HCT116 (cell line): Measurements from ENCODE around the gene CDK5R1. TPM values are rescaled to one million over a fixed set of nuclear protein-coding genes. Genes with fewer than 3 reads are reported as not detected.

Experiments used
- ATAC-seq: fragments of 200-7000 bp; cut with Tn5 transposase; 2 replicates; pipeline ENCODE4 v1.9.1; 2020; ENCODE audit warnings: mild to moderate bottlenecking, moderate library complexity
- BruUV-seq: library from RNA; stranded (reverse); fragments of 400-500 nt; replicated peaks from 2 replicates; lab custom pipeline; 2021; lab: Mats Ljungman, UMichigan
- CTCF ChIA-PET: fragments of 300-600 bp; sonication (Branson Sonifier 250); formaldehyde crosslinking; loops from one replicate; lab custom pipeline; 2021; ENCODE audit warnings: antibody characterized with exemption; lab: Charles Lee
- POLR2A ChIA-PET: fragments of 300-600, 350-600 bp; sonication (Branson Sonifier 250); formaldehyde crosslinking; loops from one replicate; lab custom pipeline; 2021; ENCODE audit warnings: antibody characterized with exemption; lab: Charles Lee
- RAD21 ChIA-PET, 2 experiments: fragments of 300-600 bp; sonication (Branson Sonifier 250); formaldehyde crosslinking; loops; one replicate each; lab custom pipeline; 2023; ENCODE audit warnings: low total read pairs in 2 of 2; ENCODE audit not compliant: uncharacterized antibody in 2 of 2, unreplicated experiment in 2 of 2, low non-redundant PET in 1 of 2; lab: Charles Lee
- DNase-seq: peaks from one replicate; pipeline ENCODE4 v3.0.0-alpha.2; 2010; ENCODE audit warnings: low read depth, low spot score
- H2AFZ ChIP-seq: fragments of 200-600 bp; shearing (Covaris generic), sonication (generic); 2 replicates; pipeline ENCODE4 v1.6.1; 2017; ENCODE audit warnings: low read depth, mixed run types, mixed read lengths, antibody characterized with exemption, low read length; ENCODE audit not compliant: poor library complexity, severe bottlenecking
- H3K27ac ChIP-seq: 2 replicates; pipeline ENCODE4 v1.5.1; 2012; ENCODE audit warnings: low read depth, low read length
- H3K27me3 ChIP-seq: fragments of 200-600 bp; sonication (generic); 2 replicates; pipeline ENCODE4 v1.6.1; 2016; ENCODE audit warnings: mixed run types, low read length, mixed read lengths; ENCODE audit not compliant: insufficient read depth
- H3K36me3 ChIP-seq, 2 experiments: fragments of 200-500 bp in 1 of 2; fragments of 200-600 bp in 1 of 2; sonication (Bioruptor generic) in 1 of 2; sonication (generic) in 1 of 2; 2 replicates each; pipeline versions ENCODE4 v1.5.1 to v1.6.1; 2014 to 2016; ENCODE audit warnings: low read length in 2 of 2, inconsistent platforms in 1 of 2, mixed read lengths in 1 of 2, mixed run types in 1 of 2; ENCODE audit not compliant: insufficient read depth in 2 of 2, control insufficient read depth in 1 of 2
- H3K4me1 ChIP-seq, 2 experiments: fragments of 200-600 bp in 1 of 2; sonication (generic) in 1 of 2; 2 replicates each; pipeline versions ENCODE4 v1.5.1 to v1.6.1; 2012 to 2017; ENCODE audit warnings: low read length in 2 of 2, inconsistent platforms in 1 of 2, mild to moderate bottlenecking in 1 of 2, mixed read lengths in 1 of 2, mixed run types in 1 of 2, moderate library complexity in 1 of 2; ENCODE audit not compliant: insufficient read depth in 2 of 2, control insufficient read depth in 1 of 2
- H3K4me2 ChIP-seq: fragments of 200-600 bp; sonication (generic); 2 replicates; pipeline ENCODE4 v1.6.1; 2017; ENCODE audit warnings: mixed run types, low read length, mixed read lengths
- H3K4me3 ChIP-seq, 2 experiments: fragments of 200-600 bp in 1 of 2; sonication (generic) in 1 of 2; replicated peaks in 1 of 2; 2 replicates each; pipeline ENCODE4 v1.5.1; 2011 to 2016; ENCODE audit warnings: low read length in 2 of 2, control low read depth in 1 of 2, low read depth in 1 of 2, mild to moderate bottlenecking in 1 of 2, mixed read lengths in 1 of 2, mixed run types in 1 of 2
- H3K79me2 ChIP-seq: fragments of 200-600 bp; sonication (generic); 2 replicates; pipeline ENCODE4 v1.6.1; 2017; ENCODE audit warnings: mild to moderate bottlenecking, mixed run types, low read length, moderate library complexity, mixed read lengths; ENCODE audit not compliant: insufficient read depth
- H3K9ac ChIP-seq: fragments of 200-600 bp; sonication (generic); 2 replicates; pipeline ENCODE4 v1.6.1; 2016; ENCODE audit warnings: low read length, mixed read lengths
- H3K9me2 ChIP-seq: fragments of 200-600 bp; sonication (generic), shearing (Covaris generic); 2 replicates; pipeline ENCODE4 v1.6.1; 2017; ENCODE audit warnings: mixed run types, mild to moderate bottlenecking, moderate library complexity; ENCODE audit not compliant: insufficient read depth
- H3K9me3 ChIP-seq, 2 experiments: fragments of 200-500 bp in 1 of 2; fragments of 200-600 bp in 1 of 2; sonication (Bioruptor generic) in 1 of 2; sonication (generic) in 1 of 2; 2 replicates each; pipeline ENCODE4 v1.6.1; 2014 to 2017; ENCODE audit warnings: low read length in 2 of 2, mixed read lengths in 2 of 2, inconsistent platforms in 1 of 2, low read depth in 1 of 2, mild to moderate bottlenecking in 1 of 2, mixed run types in 1 of 2, moderate library complexity in 1 of 2; ENCODE audit not compliant: control insufficient read depth in 1 of 2, insufficient read depth in 1 of 2
- H4K20me1 ChIP-seq: fragments of 200-600 bp; sonication (generic), shearing (Covaris generic); 2 replicates; pipeline ENCODE4 v1.6.1; 2017; ENCODE audit warnings: mixed run types, mild to moderate bottlenecking, moderate library complexity; ENCODE audit not compliant: insufficient read depth
- CBX3 ChIP-seq: IDR thresholded peaks from 2 replicates; pipeline ENCODE4 v1.6.1; 2012; ENCODE audit warnings: low read depth
- CEBPB ChIP-seq: IDR thresholded peaks from 2 replicates; pipeline ENCODE4 v1.6.1; 2012; ENCODE audit warnings: low read depth
- EZH2phosphoT487 ChIP-seq: fragments of 200-600 bp; IDR thresholded peaks from 2 replicates; pipeline ENCODE4 v1.6.1; 2018; ENCODE audit warnings: antibody characterized with exemption, borderline replicate concordance
- FOSL1 ChIP-seq: IDR thresholded peaks from 2 replicates; pipeline ENCODE4 v1.6.1; 2012; ENCODE audit warnings: low read depth
- RAD21 ChIP-seq: IDR thresholded peaks from 2 replicates; pipeline ENCODE4 v1.6.1; 2012; ENCODE audit warnings: low read depth, mild to moderate bottlenecking
- SP1 ChIP-seq: IDR thresholded peaks from 2 replicates; pipeline ENCODE4 v1.6.1; 2012; ENCODE audit warnings: low read depth
- TCF7L2 ChIP-seq: IDR thresholded peaks from 2 replicates; pipeline ENCODE4 v1.7.0; 2011; ENCODE audit warnings: borderline replicate concordance, inconsistent platforms; ENCODE audit not compliant: insufficient read depth, insufficient read length; ENCODE audit errors: extremely low read depth
- ZFX ChIP-seq: fragments of 450-650 bp; IDR thresholded peaks from 2 replicates; pipeline ENCODE4 v1.6.1; 2017
- intact Hi-C: fragments of 100-400 bp; cut with micrococcal nuclease; formaldehyde crosslinking; loops from 2 replicates; pipeline ENCODE4 v1.10.0; 2022
- total RNA-seq: library from RNA; stranded (reverse); gene quantifications from one replicate; pipeline ENCODE4 v1.2.1, GENCODE V29; 2021; ENCODE audit not compliant: unreplicated experiment
- TF ChIP-seq, protein P1 (sequence below), 3 experiments: fragments of 200-600 bp in 1 of 3; sonication (generic) in 1 of 3; IDR thresholded peaks in 2 of 3; conservative IDR thresholded peaks in 1 of 3; 2 replicates each; pipeline ENCODE4 v1.5.1; 2012 to 2017; ENCODE audit warnings: low read depth in 2 of 3, low read length in 2 of 3, antibody characterized with exemption in 1 of 3, borderline replicate concordance in 1 of 3, control low read depth in 1 of 3, mild to moderate bottlenecking in 1 of 3, mixed read lengths in 1 of 3, mixed run types in 1 of 3, moderate library complexity in 1 of 3; ENCODE audit not compliant: insufficient read depth in 1 of 3
- TF ChIP-seq, protein P2 (sequence below): IDR thresholded peaks from 2 replicates; pipeline ENCODE4 v1.6.1; 2012
- TF ChIP-seq, protein P3 (sequence below): IDR thresholded peaks from 2 replicates; pipeline ENCODE4 v1.6.1; 2012
- TF ChIP-seq, protein P4 (sequence below): IDR thresholded peaks from 2 replicates; pipeline ENCODE4 v1.6.1; 2011; ENCODE audit warnings: mild to moderate bottlenecking, low read length, moderate library complexity; ENCODE audit not compliant: insufficient replicate concordance; ENCODE audit errors: extremely low read depth

CDK5R1 gene
- total RNA-seq, 1 experiment from 2014 or later: 5.4 TPM

DNA sequence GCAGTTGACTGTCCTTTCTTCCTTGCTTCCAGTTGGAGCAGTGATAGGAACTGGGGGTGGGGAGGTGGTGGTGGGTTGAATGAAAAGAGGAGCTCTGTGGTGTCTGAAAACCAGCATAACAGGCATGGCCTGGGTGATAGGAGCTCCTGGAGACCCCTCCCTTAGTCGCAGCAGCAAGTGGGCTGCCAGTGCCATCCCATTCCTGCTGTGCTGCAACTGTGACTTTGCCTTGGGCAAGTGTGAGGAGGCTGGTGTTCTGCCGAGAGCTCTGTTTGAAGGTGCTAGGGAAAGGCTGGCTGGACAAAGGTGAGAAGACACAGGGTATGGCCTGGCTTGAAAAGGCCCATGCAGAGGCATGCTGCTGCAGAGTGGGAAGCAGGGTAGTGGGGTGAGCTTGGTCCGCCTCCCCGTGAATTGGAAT, 2.7 kb upstream of the CDK5R1 start:
- no peak for ATAC-seq
- ChIA-PET CTCF (interaction anchor here (0.9 to 2.5 kb wide), 3 partner anchors 10 to 394 kb away, joined by 3 to 9 read pairs (median 4); no protein-coding TSS in a partner anchor), RAD21 (no interaction called here)
- Histone ChIP-seq H3K4me2 (no peak overlapping the region), H3K4me1 (peaks cover 6 to 18% of the 10 kb centered on the region in 2 experiments), H2AFZ (no peak overlapping the region), H3K79me2 (no peaks in the 10 kb centered on the region)
- TF ChIP-seq TCF7L2 (no peak), EZH2phosphoT487 (no peak), ZFX (no peak), CEBPB (no peak), FOSL1 (no peak), SP1 (no peak), CBX3 (no peak), RAD21 (no peak)
- TF ChIP-seq, protein P1, sequence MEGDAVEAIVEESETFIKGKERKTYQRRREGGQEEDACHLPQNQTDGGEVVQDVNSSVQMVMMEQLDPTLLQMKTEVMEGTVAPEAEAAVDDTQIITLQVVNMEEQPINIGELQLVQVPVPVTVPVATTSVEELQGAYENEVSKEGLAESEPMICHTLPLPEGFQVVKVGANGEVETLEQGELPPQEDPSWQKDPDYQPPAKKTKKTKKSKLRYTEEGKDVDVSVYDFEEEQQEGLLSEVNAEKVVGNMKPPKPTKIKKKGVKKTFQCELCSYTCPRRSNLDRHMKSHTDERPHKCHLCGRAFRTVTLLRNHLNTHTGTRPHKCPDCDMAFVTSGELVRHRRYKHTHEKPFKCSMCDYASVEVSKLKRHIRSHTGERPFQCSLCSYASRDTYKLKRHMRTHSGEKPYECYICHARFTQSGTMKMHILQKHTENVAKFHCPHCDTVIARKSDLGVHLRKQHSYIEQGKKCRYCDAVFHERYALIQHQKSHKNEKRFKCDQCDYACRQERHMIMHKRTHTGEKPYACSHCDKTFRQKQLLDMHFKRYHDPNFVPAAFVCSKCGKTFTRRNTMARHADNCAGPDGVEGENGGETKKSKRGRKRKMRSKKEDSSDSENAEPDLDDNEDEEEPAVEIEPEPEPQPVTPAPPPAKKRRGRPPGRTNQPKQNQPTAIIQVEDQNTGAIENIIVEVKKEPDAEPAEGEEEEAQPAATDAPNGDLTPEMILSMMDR (IDR thresholded peaks at IDR 0.05 in 2 of 3, conservative IDR thresholded peaks at IDR 0.05 in 1 of 3; ENCODE audit: borderline replicate concordance in 1 of 3, insufficient read depth in 1 of 3, low read depth in 2 of 3, low read length in 2 of 3): no peak
- TF ChIP-seq, protein P2, sequence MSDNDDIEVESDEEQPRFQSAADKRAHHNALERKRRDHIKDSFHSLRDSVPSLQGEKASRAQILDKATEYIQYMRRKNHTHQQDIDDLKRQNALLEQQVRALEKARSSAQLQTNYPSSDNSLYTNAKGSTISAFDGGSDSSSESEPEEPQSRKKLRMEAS: no peak
- TF ChIP-seq, protein P3, sequence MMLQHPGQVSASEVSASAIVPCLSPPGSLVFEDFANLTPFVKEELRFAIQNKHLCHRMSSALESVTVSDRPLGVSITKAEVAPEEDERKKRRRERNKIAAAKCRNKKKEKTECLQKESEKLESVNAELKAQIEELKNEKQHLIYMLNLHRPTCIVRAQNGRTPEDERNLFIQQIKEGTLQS: no peak
- TF ChIP-seq, protein P4, sequence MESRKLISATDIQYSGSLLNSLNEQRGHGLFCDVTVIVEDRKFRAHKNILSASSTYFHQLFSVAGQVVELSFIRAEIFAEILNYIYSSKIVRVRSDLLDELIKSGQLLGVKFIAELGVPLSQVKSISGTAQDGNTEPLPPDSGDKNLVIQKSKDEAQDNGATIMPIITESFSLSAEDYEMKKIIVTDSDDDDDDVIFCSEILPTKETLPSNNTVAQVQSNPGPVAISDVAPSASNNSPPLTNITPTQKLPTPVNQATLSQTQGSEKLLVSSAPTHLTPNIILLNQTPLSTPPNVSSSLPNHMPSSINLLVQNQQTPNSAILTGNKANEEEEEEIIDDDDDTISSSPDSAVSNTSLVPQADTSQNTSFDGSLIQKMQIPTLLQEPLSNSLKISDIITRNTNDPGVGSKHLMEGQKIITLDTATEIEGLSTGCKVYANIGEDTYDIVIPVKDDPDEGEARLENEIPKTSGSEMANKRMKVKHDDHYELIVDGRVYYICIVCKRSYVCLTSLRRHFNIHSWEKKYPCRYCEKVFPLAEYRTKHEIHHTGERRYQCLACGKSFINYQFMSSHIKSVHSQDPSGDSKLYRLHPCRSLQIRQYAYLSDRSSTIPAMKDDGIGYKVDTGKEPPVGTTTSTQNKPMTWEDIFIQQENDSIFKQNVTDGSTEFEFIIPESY: no peak
- TF ChIP-seq, all 23 proteins: peak for 0
- no peaks in the 10 kb centered on the region for H3K27me3 ChIP-seq
- intact Hi-C loops: loop anchor here (5.0 kb wide), 1 partner anchor 128 kb away; no protein-coding TSS in a partner anchor
- H3K9me3 ChIP-seq: no peaks in the 10 kb centered on the region
- no peak overlapping the region for H3K9ac ChIP-seq
- H3K36me3 ChIP-seq: peaks cover 31 to 36% of the 10 kb centered on the region in 2 experiments; a peak in 3 of 4 replicates
- no peak overlapping the region for H3K27ac ChIP-seq
- DNase-seq: no peak
- BruUV-seq: no TSS peak
- no peak overlapping the region for H3K4me3 ChIP-seq
- no peaks in the 10 kb centered on the region for H3K9me2 ChIP-seq
- no peaks in the 10 kb centered on the region for H4K20me1 ChIP-seq
- POLR2A ChIA-PET: no interaction called here
